ENCODE measurements around the gene PIP5K1B.

PIP5K1B gene

DNA sequence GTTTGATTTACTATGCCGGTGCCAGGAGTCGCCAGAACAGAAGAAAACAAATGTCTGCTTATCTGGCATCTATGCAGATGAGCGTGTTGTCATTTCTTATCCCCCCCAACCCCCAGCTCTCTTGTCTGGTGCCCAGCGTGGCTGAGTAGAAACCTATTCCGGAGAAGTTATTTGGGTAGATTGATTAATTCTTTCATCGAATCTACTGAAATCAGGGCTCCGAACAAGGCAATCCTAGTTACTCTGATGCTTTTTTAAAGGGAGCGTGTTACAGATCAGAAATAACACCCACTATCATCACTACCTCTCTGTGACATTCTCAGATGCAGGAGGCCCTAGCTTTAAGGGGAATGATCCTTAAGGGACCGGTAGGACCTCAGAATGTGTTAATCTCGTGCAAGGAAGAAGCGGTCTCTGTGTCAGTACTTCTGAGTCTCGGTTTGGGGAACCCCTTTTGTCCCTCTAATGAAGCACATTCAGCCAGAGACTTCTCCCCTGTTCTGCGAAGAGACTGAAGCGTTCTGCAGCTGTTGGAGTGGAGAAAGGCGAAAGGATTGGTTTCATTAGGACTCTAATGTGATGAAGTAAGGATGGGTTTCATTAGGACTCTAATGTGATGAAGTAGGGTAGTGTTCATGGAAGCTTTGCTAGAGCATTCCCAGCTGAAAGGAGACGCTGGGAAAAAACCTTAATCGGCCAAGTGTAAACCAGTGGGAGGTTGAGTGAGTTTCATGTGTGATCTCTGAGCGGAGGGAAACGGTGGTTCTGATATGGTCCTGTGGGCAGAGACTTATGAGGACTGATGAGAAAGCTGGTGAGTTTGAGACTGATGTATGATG, 1.5 kb downstream of the PIP5K1B start:
- no peak for DNase-seq (ENCODE audit: low read depth in 2 of 3, low spot score in 1 of 3)

DNA sequence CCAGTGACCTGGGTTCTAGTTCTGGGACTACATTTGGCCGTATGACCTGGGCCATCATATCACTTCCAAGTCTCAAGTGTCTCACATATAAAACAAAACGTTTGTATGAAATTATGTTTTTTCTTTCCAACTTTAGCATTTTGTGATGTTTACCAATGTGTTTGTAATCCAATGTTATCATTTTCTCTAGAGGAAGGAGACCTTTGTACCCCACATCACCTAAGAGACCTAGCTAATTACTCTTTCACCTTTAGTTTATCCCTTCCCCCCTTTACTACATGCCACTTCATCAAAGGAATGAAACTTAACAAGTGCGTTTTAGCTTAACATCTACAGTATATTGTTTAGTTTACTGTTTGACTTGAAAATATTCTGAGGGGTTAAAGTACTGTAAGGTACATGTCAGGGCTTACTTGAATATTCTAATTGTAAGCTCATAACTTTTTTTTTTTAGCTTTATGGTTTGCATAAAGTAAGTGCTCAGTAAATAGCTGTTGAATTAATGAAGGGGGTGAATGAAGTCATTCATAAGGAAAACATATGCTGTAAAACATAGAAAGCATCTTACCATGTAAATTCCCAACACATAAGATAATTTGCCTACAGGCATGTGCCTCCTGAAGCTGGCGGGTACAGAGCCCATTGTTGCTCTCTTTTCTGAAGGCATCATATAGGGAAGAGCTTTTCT, 2.9 kb downstream of the PIP5K1B start:
- no peak for DNase-seq (ENCODE audit: low read depth in 2 of 3, low spot score in 1 of 3)

DNA sequence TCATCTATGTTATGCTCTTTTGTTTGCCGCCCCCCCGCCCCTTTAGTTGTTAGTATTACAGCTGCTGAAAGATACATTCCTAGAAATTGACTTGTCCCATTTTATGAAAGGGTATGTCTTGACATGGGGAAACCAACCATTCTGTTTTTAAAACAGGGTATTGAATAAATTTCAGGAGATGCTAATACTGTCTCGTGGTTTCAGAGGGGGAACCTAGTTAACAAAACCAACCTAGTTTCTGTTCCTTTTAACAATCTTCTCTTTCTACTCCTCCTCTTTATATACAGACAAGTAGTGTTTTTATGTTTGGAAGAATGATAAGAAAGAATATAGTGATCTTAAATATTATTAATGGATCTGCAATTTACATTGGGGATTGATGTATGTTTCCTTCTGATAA, 3.5 kb downstream of the PIP5K1B start:
- DNase-seq (ENCODE audit: low read depth in 2 of 3, low spot score in 1 of 3) = no peak

DNA sequence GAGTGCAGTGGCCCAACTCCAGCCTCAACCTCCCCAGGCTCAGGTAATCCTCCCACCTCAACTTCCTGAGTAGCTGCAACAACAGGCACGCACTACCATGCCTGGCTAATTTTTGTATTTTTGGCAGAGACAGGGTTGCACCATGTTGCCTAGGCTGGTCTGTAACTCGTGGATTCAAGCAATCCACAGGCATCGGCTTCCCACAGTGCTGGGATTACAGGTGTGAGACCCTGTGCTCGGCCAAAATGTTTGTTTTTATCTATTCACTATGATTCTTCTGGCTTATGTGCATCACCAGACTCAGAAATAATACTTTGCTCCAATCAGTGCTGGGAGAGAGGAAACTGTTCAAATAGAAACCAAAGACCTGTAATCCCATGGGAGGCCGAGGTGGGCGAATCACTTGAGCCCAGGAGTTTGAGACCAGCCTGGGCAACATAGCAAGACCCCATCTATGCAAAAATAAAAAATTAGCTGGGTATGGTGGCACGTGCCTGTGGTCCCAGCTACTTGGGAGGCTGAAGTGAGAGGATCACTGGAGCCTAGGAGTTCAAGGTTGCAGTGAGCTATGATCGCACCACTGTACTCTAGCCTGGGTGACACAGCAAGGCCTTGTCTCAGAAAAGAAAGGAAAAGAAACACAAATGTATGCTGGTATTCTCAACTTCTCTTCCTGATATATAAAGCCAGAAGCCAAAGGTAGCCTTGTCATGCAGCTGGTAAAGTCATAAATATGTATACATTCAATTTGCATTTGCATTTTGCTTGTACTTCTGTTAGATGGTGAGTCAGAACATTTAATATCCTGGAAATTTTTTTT, 4.5 kb downstream of the PIP5K1B start:
- no peak for DNase-seq (ENCODE audit: low read depth in 2 of 3, low spot score in 1 of 3)

DNA sequence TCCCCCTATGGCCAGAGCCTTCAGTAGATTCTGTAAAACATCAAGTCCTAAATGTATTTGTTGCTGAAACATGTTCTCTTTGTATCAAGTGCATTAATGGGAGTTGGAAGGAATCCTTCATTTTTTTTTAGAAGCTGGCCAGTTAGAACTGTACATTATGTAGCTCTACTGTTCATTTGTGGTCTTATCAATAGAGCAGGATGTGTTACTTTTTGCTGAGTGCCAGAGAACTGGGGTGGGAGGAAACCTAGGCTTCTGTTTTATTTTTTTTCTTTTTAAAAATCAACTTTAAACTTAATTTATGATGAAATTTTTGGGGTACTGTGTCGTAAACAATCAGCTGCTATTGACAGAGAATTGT, 5.1 kb downstream of the PIP5K1B start:
- DNase-seq (ENCODE audit: low read depth in 2 of 3, low spot score in 1 of 3) = no peak

DNA sequence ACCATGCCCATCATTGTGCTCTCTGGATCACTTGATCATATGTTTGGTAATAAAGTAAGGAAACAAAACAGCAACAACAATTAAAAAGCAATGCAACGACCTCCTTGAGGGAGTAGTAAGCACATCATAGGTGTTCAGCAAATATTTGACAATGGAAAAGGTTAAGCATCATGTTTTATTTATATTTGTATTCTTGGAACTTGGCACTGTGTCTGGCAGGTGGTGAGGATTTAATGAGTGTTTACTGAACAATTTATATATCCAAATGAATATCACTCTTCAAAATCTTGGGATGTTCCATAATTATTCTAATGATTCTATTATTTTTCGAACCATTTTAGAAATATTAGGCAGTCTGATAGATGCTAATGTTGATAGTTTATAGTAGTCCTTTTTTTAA, 6.2 kb downstream of the PIP5K1B start:
- DNase-seq (ENCODE audit: low read depth in 2 of 3, low spot score in 1 of 3) = no peak

DNA sequence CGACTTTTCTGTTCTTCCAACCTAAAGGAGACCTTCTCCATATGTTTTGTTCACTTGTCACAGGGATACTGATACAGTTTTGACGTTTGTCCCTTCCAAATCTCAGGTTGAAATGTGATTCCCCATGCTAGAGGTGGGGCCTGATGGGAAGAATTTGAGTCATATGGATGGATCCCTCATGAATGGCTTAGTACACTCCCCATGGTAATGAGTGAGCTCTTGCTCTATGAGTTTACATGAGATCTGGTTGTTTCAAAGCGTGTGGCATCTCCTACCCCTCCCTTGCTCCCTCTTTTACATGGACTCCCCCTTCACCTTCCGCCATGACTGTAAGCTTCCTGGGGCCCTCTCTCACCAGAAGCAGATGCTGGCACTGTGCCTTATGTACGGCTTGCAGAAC, 6.9 kb downstream of the PIP5K1B start:
- DNase-seq (ENCODE audit: low read depth in 2 of 3, low spot score in 1 of 3) = no peak

DNA sequence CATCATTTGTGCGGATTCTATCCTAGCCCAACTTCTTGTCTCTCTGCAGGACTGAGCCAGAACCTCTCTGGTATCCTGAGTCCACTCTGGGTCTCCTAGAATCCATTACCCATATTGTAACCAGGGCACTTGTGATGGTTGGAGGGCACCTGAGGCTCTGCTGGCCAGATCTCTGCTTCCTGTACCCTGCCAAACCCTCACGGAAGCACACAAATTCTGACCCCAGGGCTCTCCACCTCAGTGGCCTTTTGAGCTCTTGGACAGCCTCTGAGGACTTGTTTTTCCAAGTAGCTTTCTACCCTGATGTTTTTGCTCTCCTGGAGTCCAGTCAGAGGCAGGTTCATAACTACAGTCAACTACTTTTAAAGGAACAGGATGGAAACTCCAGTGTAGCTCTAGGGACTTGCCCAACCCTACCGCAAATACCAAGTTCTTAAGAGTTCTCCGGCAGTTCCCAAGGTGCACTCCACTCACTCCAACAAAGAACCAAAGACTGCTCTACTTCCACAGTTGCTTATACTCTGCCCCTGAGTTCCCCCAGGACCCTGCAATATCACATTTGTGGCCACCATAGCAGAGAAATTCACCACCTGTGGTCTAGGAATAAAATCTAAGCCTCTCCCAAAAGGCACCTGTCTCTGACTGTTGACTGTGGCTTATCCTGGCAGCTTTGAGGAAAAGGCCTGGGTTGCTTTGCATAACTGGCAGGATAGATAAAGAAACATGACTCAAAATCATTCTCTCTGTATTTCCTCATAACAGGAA, 9.6 kb downstream of the PIP5K1B start:
- no peak for DNase-seq (ENCODE audit: low read depth in 2 of 3, low spot score in 1 of 3)

DNA sequence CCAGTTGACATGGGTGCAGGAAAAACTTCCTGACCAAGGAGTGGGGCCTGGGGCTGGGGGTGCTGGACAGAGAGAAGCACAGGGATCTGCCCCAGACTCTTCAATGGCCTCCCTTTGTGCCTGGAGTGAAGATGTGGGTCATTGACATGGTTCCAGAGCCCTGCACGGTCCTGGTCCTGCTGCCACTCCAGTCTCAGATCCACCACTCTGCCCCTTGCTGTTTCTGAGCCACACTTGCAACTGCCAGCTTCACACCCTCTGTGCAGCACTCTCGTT, 10.1 kb downstream of the PIP5K1B start:
- DNase-seq (ENCODE audit: low read depth in 2 of 3, low spot score in 1 of 3) = no peak

DNA sequence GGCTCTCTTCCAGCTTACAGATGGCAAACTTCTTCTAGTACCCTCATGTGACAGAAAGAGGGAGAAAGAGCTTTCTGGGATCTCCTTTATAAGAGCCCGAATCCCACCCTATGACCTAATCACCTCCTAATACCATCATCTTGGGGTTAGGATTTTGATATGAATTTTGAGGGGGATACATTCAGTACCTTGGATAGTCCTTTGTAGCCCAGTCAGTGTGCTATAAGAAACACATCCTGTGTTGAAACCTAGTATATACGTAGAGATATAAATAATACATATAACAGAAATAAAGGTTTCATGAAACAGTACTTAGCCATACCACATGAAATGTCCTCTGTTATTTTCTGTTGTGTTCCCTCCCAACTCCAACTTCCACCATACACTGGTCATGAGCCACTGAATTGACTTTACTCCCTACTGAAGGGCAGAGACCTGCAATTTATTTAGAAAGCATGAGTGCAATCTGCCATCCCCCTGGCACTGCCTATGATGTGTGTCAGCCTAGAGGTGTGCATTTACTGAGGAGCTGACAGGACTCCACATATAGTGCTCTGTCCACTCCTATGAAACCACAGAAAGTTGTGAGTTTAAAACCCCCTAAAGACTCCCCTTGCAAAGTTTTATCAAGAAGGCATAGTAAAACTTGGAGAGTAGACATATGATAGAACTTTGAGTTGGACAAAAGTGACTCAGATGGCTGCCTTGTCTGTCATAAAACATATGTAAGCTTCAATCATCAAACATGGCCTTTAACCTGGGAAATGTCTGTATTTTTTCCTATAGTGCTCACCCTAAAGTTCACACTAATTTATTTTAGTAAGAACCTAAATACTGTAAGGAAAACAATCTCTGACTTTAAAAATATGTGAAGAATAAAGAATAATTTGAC, 12.8 kb downstream of the PIP5K1B start:
- DNase-seq (ENCODE audit: low read depth in 2 of 3, low spot score in 1 of 3) = no peak

DNA sequence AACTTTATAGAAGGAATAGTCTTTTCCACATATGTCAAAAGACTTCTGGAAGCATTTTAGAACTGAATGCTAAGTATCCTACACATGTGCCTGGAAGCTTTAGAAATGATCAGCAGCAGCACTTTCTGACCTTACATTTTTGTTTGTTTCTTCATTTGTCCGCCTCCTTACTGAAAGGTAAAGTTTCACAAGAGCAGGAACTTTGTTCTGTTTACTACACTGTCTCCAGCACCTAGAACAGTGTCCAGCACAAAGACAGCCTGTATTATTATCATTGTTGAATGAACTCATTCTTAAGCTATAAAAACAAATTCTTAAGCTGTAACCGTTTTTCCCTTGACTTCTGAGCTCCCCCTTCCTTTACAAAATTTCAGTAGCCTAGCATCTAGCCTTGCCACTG, 14.8 kb downstream of the PIP5K1B start:
- DNase-seq (ENCODE audit: low read depth in 2 of 3, low spot score in 1 of 3) = no peak

DNA sequence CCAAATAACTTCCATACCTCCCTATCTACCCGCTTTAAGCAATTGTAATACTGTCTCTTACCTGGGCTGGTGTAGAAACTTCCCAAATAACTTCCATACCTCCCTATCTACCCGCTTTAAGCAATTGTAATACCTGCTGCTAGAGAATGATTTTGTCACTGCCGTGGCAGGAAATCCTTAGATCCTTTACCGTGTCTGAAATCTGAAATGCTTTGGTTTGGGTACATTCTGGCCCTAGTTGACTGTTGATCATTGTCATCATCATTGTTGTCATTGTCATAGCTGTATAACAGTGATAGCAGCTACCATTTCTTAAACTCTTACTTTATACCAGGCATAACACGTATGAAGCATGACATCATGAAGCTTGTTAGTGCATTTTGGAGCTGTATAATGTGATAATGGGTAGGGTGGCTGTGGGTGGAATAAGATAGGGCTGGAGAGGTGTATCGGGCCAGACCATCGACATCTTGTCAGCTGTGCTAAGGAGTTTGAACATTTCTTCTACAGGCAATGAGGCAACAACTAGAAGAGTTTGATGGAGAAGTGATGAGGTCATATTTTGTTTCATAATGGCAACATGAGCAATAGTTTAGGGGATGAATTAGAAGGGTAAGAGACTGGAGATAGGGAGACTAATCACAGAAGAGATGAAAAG, 15.7 kb downstream of the PIP5K1B start:
- DNase-seq (ENCODE audit: low read depth in 2 of 3, low spot score in 1 of 3) = no peak

DNA sequence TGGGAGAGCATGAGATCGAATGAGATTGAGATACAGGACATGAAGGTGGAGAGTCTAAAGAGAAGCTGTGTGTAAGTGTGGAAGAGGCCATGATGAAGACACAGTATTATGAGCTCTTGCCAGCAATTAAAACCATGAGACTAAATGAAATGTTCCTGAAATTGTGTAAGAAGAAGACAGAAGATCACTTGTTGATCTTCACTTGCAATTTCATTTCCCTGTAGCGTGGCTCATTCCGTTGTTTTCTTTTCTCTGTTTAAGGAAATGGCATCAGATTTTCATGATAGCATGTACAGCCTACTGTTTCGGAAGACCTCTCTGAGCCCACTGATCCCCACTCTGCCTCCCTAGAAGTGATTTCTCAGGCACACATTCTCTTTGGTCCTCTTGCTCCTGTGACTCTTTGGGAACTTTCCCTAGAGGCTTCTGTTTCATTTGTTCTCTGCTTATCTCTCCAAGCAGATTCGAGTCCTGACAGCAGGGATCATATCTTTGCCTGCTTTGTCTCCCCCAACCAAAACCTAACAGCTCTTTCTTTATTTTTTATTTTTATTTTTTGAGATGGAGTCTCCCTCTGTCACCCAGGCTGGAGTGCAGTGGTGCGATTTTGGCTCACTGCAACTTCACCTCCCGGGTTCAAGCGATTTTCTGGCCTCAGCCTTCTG, 16.8 kb downstream of the PIP5K1B start:
- no peak for DNase-seq (ENCODE audit: low read depth in 2 of 3, low spot score in 1 of 3)

DNA sequence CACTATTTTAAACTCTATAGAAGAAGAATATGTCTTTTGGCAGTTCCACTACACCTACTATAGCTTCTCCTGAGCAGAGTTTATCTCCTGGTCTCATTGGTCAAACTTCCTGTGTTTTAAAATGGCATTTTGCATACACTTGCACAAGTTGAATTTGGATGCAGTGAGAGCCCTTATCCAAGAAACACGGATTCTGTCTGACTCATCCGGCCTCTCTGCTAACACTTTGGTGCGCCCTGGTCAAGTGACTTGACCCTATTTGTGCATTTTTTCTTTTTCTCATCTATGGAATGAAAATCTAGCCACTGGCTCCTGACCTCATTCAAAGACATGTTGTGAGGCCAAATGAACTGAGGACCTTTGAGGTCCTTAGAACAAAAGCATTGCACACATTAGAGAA, 20.0 kb downstream of the PIP5K1B start:
- DNase-seq (ENCODE audit: low read depth in 2 of 3, low spot score in 1 of 3) = no peak

DNA sequence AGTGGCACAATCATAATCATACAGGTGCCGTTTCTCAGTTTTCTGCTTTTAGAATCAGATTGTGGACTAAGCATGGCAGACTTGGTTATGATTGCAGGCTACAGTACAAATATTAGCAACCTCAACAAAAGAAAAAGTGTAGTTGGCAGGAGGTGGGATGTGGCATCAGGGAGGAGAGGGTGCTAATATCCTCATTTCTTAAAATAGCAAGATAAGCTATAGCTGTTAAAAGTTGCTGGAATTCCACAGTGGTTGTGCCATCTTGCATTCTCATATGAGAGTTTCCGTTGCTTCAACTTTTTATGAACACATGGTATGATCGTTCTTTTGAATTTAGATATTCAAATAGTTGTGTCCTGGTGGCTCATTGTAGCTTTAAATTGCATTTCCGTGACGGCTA, 21.4 kb downstream of the PIP5K1B start:
- no peak for DNase-seq (ENCODE audit: low read depth in 2 of 3, low spot score in 1 of 3)

DNA sequence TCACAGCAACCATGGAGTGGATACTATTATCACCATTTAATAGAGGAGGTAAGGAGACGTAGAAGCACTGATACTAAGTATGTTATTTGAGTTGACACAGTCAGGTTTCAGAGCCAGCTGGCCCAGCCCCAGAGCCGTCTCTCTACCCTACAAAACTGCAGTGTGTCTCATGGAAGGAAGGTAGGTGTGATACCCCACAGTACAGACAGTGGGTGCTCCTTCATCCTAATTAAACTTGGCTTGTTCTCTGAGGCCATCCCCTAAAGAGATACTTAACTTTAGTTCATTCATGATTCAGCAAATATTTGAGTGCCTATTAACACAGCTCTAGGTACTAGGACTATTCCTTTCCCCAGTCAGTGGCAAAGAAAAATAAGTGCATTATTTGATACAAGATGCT, 22.6 kb downstream of the PIP5K1B start:
- no peak for DNase-seq (ENCODE audit: low read depth in 2 of 3, low spot score in 1 of 3)

DNA sequence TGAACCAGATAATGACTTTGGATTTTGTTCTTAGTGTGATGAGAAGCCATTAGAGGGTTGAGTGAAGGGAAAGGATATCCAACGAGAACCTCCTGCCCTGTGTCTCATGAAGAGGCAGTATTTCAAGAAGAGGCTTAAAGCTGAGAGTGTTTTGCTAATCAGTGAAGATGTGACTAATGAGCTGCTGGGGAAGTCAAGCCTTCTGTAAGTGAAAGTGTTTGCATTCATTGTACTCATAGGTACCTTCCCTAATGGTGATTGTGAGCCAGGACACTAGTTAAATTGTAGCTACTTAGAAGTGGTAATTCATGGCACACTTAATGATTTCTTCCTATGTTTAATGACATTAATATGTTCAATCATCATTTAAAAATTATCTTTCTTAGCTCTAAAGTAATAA, 23.7 kb downstream of the PIP5K1B start:
- no peak for DNase-seq (ENCODE audit: low read depth in 2 of 3, low spot score in 1 of 3)

DNA sequence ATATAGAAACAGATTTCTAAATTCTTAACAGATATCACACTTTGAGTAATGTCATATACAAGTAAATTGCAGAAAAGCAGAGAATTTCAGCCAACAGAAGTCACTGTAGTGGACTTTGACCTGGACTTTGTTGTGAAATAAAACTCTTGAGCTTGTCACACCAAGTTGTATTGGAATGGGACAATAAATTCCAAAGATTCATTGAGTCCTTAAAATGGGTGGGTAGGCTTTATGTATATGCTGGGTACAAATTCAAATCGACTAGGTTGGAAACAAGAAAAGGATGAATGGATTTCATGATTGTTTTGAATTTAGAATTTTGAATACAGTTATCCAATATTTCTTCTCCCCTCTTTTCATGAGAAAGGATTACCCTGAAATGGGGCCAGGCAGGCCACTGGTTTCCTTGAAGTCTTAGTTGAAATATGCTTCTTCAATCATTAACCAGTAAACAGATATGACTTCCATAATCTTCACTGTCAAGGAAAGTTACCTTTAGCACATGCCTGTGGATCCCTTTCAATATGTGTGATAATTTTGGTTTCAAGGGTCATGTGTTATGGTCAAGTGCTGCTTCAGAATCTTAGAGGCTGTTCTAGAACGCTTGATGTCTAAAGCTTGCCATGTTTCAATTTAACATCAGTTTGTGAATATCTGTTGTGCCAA, 25.7 kb downstream of the PIP5K1B start:
- DNase-seq (ENCODE audit: low read depth in 2 of 3, low spot score in 1 of 3) = no peak

DNA sequence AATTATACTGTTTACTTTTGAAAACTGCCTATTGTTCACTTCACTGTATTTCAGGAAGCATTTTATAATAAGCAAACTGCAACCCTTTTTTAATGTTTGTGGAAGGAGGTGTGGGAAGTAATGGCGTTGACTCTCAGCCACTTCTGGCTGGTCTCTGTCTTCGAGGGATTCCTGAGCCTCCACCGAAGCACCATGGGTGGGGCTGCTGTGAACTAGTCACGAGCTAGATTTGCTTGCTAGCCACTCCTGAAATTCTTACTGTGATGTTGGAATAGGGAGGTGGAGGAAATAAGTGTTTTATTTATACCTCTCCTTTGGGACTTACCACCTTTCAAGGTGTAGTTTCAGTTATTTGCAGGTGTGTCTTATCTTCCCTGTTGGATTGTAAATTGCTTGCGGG, 26.8 kb downstream of the PIP5K1B start:
- DNase-seq (ENCODE audit: low read depth in 2 of 3, low spot score in 1 of 3) = no peak
